GM12891 (cell line): ENCODE results near the gene BTN2A1.
"Not testable (repeated sequence)": the region's sequence is repeated elsewhere in the genome, so short reads cannot be mapped to it uniquely, and the experiment has no call there.

ENCODE experiments used
- DNase-seq: peaks from one replicate; pipeline ENCODE4 v3.0.0; 2011; ENCODE audit warnings: low spot score; ENCODE audit not compliant: insufficient read length
- FAIRE-seq: peaks from 2 replicates; lab custom pipeline; 2011; peaks lifted over from hg19 to GRCh38; lab: Jason Lieb, UNC
- PAX5 ChIP-seq: IDR thresholded peaks from 2 replicates; pipeline ENCODE4 v1.6.1; 2011; ENCODE audit warnings: low read length, moderate library complexity, mild to moderate bottlenecking; ENCODE audit not compliant: insufficient read depth, severe bottlenecking
- POLR2A ChIP-seq: IDR thresholded peaks from 2 replicates; pipeline ENCODE4 v1.6.1; 2011; ENCODE audit warnings: low read depth, low read length, control low read depth
- POLR2AphosphoS5 ChIP-seq: IDR thresholded peaks from 2 replicates; pipeline ENCODE4 v1.6.1; 2011; ENCODE audit warnings: low read depth, low read length, control low read depth
- POU2F2 ChIP-seq: IDR thresholded peaks from 2 replicates; pipeline ENCODE4 v1.6.1; 2011; ENCODE audit warnings: low read depth, mild to moderate bottlenecking, control low read depth, low read length, moderate library complexity
- SPI1 ChIP-seq: IDR thresholded peaks from 2 replicates; pipeline ENCODE4 v1.6.1; 2011; ENCODE audit warnings: low read depth, low read length, control low read depth
- TAF1 ChIP-seq: IDR thresholded peaks from 2 replicates; pipeline ENCODE4 v1.6.1; 2011; ENCODE audit warnings: low read depth, low read length, control low read depth

BTN2A1 gene

DNA sequence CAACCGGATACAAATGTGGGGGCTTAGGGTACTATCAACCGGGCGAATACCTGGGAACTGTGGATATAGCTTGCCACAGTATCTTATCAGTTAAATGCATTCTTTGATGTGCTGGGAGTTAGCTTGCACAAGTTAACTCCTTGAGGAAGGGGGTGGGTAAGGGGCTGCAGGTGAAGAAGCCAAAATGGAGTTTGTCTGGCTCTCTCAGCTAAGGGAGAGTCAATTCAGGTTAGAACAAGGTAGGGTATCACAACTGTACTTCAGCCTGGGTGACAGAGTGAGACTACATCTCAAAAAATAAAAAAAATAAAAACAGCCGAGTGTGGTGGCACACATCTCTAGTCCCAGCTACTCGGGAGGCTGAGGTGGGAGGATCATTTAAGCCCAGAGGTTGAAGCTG lies 33.8 kb downstream of the BTN2A1 start:
- FAIRE-seq: no peak
- DNase-seq: no peak
- no peak for TF ChIP-seq POLR2AphosphoS5
- no peak for TF ChIP-seq SPI1
- no peak for TF ChIP-seq PAX5
- TF ChIP-seq POU2F2: no peak
- TF ChIP-seq TAF1: no peak

DNA sequence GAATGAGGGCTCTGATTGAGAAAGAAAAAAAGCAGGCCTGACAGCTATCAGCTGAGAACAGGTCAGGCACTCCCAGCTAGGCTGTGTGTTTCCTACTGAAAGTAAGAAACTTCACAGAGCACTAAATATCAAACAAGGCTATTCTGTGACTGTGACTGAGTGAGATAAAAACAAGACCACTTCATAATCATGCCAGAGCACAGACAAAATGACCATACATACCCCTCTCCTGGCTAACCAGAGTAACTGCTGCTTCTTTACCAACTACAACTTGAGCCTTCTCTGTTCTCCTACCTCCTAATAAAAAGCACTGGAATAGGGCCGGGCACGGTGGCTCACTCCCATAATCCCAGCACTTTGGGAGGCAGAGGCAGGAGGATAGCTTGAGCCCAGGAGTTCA lies 35.5 kb downstream of the BTN2A1 start:
- no peak for TF ChIP-seq POLR2AphosphoS5
- no peak for TF ChIP-seq PAX5
- TF ChIP-seq TAF1: no peak
- TF ChIP-seq SPI1: no peak
- TF ChIP-seq POLR2A: no peak
- no peak for TF ChIP-seq POU2F2
- FAIRE-seq: peak; percentile 52
- DNase-seq: no peak

DNA sequence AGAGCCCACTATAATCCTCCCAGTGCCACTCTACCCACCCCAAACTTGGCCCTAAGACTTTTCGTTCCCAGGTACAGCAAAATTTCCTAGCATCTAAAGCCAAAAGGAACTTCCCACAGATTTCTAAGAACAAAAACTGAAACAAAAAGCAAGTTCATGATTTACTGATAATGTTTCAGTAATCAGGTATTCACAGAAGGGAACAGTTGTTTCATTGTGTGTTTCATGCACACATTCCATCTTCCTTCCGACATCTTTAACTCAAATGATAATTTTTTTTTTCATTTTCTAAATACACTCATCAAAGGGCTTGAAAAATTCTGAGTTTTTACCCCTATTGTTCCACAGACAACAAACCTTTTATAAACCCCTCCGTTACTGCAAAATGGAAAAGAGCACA lies 36.4 kb downstream of the BTN2A1 start:
- FAIRE-seq (no peak), DNase-seq (no peak)
- no peak for TF ChIP-seq POU2F2
- no peak for TF ChIP-seq SPI1
- TF ChIP-seq TAF1: no peak
- no peak for TF ChIP-seq POLR2A
- no peak for TF ChIP-seq POLR2AphosphoS5
- no peak for TF ChIP-seq PAX5

DNA sequence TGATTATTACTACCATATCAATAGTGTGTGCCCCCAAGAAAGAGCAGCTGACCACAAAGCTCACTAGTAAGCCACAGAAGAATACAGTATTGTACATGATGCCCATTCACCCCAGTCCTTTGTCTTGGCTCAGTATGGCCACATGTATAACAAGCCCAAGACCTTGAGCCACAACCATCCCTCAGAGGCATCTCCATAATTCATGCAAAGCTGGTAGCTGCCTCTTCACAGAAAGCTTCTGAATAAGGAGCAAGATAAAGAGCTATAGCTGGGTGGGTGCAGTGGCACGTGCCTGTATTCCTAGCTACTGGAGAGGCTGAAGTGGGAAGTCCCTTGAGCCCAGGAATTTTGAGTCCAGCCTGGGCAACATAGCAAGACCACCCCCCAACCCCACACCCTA lies 37.5 kb downstream of the BTN2A1 start:
- FAIRE-seq (no peak), DNase-seq (no peak)
- no peak for TF ChIP-seq POU2F2
- no peak for TF ChIP-seq SPI1
- no peak for TF ChIP-seq PAX5
- TF ChIP-seq POLR2AphosphoS5: no peak
- no peak for TF ChIP-seq POLR2A
- TF ChIP-seq TAF1: no peak

DNA sequence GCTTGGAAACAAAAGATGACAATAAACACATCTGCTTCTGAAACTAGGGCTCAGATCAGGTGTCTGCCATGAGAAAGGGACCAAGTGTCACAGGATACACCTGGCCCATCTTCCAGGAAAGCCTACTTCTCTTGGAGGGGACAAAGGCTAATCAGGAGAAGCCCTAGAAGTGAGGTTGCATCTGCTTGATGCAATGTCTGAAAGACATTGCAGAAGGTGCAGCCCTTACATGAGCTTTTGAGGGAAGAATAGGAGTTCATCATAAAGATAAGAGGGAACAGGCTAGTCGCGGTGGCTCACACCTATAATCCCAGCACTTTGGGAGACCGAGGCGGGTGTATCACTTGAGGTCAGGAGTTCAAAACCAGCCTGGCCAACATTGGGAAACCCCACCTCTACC lies 39.9 kb downstream of the BTN2A1 start:
- DNase-seq (no peak), FAIRE-seq (no peak)
- TF ChIP-seq POLR2AphosphoS5: no peak
- TF ChIP-seq TAF1: no peak
- no peak for TF ChIP-seq POU2F2

DNA sequence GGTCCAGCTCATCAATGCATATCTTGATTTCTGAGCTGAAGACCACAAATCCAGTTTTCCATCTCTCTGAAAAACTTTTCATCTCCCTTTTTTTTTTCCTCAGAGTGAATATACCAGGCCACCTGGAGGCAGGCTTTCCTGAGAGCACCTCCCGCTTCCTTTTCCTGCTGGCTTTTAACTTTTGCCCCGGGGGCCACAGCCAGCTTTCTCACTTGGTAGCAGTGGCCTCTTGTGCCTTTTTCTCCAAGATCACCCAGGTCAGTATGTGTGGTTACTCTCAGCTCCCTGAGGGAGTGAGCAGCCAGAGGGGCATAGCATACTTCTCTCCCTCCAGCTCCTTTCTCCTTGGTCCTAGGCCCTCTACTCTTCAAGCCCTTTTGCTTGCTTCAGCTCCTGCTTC lies 42.3 kb downstream of the BTN2A1 start, which contains the start of gene BTN1A1:
Gene BTN1A1, plus strand, starts transcription at position 202 of the 400 bp plus-strand sequence. CDS start 984 bp downstream, outside the sequence.
- no peak for FAIRE-seq
- DNase-seq: no peak
- TF ChIP-seq SPI1 (no peak), TAF1 (no peak), POLR2A (no peak), POU2F2 (no peak)

DNA sequence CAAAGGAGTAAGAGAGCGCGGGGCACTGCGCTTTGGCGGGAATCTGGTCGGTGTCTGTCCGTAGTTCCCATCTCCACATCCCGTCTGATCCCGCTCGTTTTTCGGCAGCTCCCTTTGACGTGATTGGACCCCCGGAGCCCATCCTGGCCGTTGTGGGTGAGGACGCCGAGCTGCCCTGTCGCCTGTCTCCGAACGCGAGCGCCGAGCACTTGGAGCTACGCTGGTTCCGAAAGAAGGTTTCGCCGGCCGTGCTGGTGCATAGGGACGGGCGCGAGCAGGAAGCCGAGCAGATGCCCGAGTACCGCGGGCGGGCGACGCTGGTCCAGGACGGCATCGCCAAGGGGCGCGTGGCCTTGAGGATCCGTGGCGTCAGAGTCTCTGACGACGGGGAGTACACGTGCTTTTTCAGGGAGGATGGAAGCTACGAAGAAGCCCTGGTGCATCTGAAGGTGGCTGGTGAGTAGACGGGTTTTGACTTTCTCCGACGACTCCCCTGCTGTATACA lies 43.8 kb downstream of the BTN2A1 start:
- no peak for TF ChIP-seq PAX5
- TF ChIP-seq POU2F2: no peak
- no peak for TF ChIP-seq SPI1
- TF ChIP-seq POLR2AphosphoS5: no peak
- no peak for TF ChIP-seq TAF1
- no peak for TF ChIP-seq POLR2A
- FAIRE-seq (peak; percentile 81), DNase-seq (peak; percentile 24)

DNA sequence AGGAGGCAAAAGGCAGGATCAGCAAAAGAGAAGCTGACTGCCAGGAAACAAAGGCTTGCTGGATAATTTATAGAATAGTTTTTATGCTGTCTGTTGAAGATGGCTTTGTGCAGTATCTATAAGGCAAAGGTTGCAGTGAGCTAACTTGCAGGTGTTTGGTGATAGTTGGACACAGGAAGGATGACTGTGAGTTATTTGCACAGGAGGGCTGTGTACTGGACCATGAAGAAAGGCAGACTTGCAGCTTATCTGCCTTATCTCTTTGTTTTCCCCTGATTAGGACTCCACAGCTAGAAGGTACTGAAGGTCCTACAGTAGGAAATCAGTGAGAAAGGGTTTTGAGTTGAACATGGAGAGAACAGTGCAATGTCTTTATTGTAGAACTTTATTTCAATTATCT lies 44.4 kb downstream of the BTN2A1 start:
- no peak for TF ChIP-seq SPI1
- TF ChIP-seq PAX5: peak; percentile 62
- TF ChIP-seq TAF1: no peak
- no peak for DNase-seq
- peak; percentile 79 for FAIRE-seq

DNA sequence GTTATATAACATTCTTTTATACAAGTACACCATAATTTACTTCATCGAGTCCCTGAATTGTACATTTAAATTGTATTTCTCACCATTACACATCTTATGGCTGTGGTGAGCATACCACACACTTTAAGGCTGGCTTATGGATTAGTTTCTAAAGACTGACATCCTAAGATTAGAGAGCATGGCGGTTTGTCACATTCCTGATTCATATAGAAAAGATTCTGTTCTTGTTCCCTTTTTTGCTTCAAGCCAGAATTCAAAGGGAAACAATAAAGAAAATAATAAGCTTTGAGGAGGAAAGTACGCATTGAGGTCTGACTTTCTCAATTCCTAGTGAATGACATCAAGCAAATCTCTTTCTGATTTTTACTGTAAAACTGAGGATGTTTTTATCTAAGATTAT lies 44.9 kb downstream of the BTN2A1 start:
- DNase-seq (no peak), FAIRE-seq (no peak)
- TF ChIP-seq POU2F2 (no peak), PAX5 (no peak), POLR2A (no peak), POLR2AphosphoS5 (no peak), SPI1 (no peak), TAF1 (no peak)

DNA sequence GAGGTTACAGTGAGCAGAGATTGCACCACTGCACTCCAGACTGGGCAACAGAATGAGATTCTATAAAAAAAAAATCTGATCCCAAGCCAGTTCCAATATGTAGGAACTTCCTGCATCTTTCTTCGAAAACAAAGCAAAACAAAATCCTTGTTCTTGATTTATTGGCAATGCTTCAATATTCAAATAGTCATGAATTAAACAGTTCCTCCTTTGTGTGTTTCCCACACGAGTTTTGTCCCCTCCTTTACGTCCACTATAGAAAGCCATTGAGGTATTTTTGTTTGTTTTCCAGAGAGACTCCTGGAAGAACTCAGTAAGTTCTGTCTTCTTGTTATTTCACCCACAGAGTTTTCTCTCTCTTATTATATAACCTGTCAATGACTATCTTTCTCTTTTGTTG lies 49.9 kb downstream of the BTN2A1 start:
- FAIRE-seq (no peak), DNase-seq (no peak)
- TF ChIP-seq SPI1 (no peak), TAF1 (no peak), POLR2AphosphoS5 (no peak), POLR2A (no peak), POU2F2 (no peak), PAX5 (no peak)

DNA sequence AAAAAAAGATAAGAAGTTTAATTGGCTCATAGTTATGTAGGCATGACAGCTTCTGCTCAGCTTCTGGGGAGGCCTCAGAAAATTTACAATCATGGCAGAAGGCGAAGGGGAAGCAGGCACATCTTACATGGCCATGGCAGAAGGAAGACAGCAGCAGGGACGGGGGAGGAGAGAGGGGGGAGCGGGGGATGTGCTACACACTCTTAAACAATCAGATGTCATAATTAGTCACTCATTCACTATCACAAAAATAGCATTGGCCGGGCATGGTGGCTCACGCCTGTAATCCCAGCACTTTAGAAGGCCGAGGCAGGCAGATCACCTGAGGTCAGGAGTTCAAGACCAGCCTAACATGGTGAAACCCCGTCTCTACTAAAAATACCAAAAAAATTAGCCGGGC lies 53.3 kb downstream of the BTN2A1 start:
- not testable (repeated sequence) for FAIRE-seq

More for the DNA sequence above, 53.3 kb downstream of the BTN2A1 start:
- DNase-seq: not testable (repeated sequence)
